ENCODE data around the gene GRHL3.

DNA sequence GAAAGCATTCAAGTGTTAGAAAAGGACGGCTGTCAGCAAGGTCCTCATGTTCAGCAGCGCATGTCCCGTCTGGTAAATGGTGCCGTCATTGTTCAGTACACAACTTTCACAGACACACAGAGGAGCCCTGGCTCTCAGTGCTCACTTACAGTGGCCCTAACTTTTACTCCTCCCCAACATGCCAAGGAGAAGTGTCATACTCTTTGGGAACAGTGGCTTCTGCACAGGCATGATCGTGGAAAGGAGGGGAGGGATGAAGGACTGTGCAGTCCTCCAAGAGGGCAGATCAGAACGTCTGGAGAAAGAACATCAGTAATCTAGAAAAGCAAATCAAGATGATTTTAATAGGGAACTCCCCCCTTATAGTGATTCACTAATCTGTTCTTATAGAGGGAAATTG lies 3.8 kb upstream of the GRHL3 start:
- TF ChIP-seq NFRKB (IDR thresholded peaks at IDR 0.05) (no peak), SUZ12 (IDR thresholded peaks at IDR 0.05) (no peak), SP1 (IDR thresholded peaks at IDR 0.05) (no peak), FOXM1 (IDR thresholded peaks at IDR 0.05; ENCODE audit: borderline replicate concordance) (no peak)
